ENCODE measurements around the gene MAT2B.

GRCh38 chr5:163563112-163563511 is 57.7 kb downstream of the MAT2B start:
- no peak for TF ChIP-seq BHLHE40 (IDR thresholded peaks at IDR 0.05; ENCODE audit: borderline replicate concordance)
- TF ChIP-seq HDGF (IDR thresholded peaks at IDR 0.05; ENCODE audit: borderline replicate concordance), result no peak
- TF ChIP-seq SP1 (IDR thresholded peaks at IDR 0.05), result no peak
- no peak for TF ChIP-seq ARNT (IDR thresholded peaks at IDR 0.05)
- TF ChIP-seq ZNF384 (IDR thresholded peaks at IDR 0.05), result no peak
- no peak for TF ChIP-seq CTBP1 (IDR thresholded peaks at IDR 0.05; ENCODE audit: borderline replicate concordance)

All from HEK293T (cell line).